Gastrocnemius medialis (tissue), 4 donors: Measurements from ENCODE around the gene SELENOM.

ENCODE experiments used
- CTCF ChIP-seq, 5 experiments: fragments of 450-650 bp in 3 of 5; fragments of 200-600 bp in 2 of 5; sonication (generic) in 2 of 5; IDR thresholded peaks in 4 of 5; conservative IDR thresholded peaks in 1 of 5; 1 replicate in 4 of 5; 2 replicates in 1 of 5; pipeline ENCODE4 v1.5.1; 2016 to 2019; ENCODE audit warnings: antibody characterized with exemption in 5 of 5, mild to moderate bottlenecking in 3 of 5, moderate library complexity in 3 of 5
- POLR2A ChIP-seq, 2 donors: fragments of 450-650 bp; IDR thresholded peaks; one replicate each; pipeline ENCODE4 v1.6.1; 2017; ENCODE audit warnings: antibody characterized with exemption in 2 of 2, mild to moderate bottlenecking in 2 of 2, moderate library complexity in 2 of 2

- TF ChIP-seq CTCF (IDR thresholded peaks at IDR 0.05 in 4 of 5, conservative IDR thresholded peaks at IDR 0.05 in 1 of 5), result no peak
- TF ChIP-seq POLR2A (IDR thresholded peaks at IDR 0.05), result no peak
Observed at GRCh38 chr22:31138126-31138525, 30.8 kb upstream of the SELENOM start.
